AG08395 (cell line): ENCODE data around the gene PCDH10.

Source experiments
- DNase-seq: peaks from one replicate; pipeline ENCODE4 v3.0.0; 2012; ENCODE audit warnings: mixed read lengths, low spot score

PCDH10 gene

GRCh38 chr4:133149932-133150471, 908 bp downstream of the PCDH10 start:
- DNase-seq: no peak

- DNase-seq: no peak
These were observed 1.6 kb downstream of the PCDH10 start for GRCh38 chr4:133150486-133151340.

- DNase-seq: no peak
These were observed 2.2 kb downstream of the PCDH10 start for GRCh38 chr4:133151341-133151690.

GRCh38 chr4:133151691-133152329, 2.7 kb downstream of the PCDH10 start:
- DNase-seq: no peak

GRCh38 chr4:133152330-133152821, 3.3 kb downstream of the PCDH10 start:
- DNase-seq: no peak

- DNase-seq: no peak
These were observed 3.9 kb downstream of the PCDH10 start for GRCh38 chr4:133152831-133153481.

GRCh38 chr4:133154725-133155124, 5.6 kb downstream of the PCDH10 start:
- peak; percentile 15 for DNase-seq

GRCh38 chr4:133156096-133156495, 7.0 kb downstream of the PCDH10 start:
- no peak for DNase-seq

- no peak for DNase-seq
These were observed 7.5 kb downstream of the PCDH10 start for GRCh38 chr4:133156556-133156955.

- no peak for DNase-seq
These were observed 8.5 kb downstream of the PCDH10 start for GRCh38 chr4:133157460-133158160.

GRCh38 chr4:133160853-133161252, 11.8 kb downstream of the PCDH10 start:
- DNase-seq: no peak

- no peak for DNase-seq
These were observed 12.6 kb downstream of the PCDH10 start for GRCh38 chr4:133161570-133162295.

- DNase-seq: no peak
These were observed 13.8 kb downstream of the PCDH10 start for GRCh38 chr4:133162941-133163340.

- DNase-seq: no peak
These were observed 29.9 kb downstream of the PCDH10 start for GRCh38 chr4:133178956-133179355.

GRCh38 chr4:133186210-133186609, 37.1 kb downstream of the PCDH10 start:
- DNase-seq: no peak

GRCh38 chr4:133186845-133187244, 37.8 kb downstream of the PCDH10 start:
- DNase-seq: no peak

- no peak for DNase-seq
These were observed 39.5 kb downstream of the PCDH10 start for GRCh38 chr4:133188433-133189146.

- DNase-seq: no peak
These were observed 40.0 kb downstream of the PCDH10 start for GRCh38 chr4:133189147-133189517.

GRCh38 chr4:133190098-133190497, 41.0 kb downstream of the PCDH10 start:
- peak; percentile 1 for DNase-seq

- no peak for DNase-seq
These were observed 59.7 kb downstream of the PCDH10 start for GRCh38 chr4:133208694-133209285.
